Measurements from ENCODE around the gene C12orf57.
"Not testable (repeated sequence)": the region's sequence is repeated elsewhere in the genome, so short reads cannot be mapped to it uniquely, and the experiment has no call there.

The C12orf57 gene, protein sequence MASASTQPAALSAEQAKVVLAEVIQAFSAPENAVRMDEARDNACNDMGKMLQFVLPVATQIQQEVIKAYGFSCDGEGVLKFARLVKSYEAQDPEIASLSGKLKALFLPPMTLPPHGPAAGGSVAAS

DNA sequence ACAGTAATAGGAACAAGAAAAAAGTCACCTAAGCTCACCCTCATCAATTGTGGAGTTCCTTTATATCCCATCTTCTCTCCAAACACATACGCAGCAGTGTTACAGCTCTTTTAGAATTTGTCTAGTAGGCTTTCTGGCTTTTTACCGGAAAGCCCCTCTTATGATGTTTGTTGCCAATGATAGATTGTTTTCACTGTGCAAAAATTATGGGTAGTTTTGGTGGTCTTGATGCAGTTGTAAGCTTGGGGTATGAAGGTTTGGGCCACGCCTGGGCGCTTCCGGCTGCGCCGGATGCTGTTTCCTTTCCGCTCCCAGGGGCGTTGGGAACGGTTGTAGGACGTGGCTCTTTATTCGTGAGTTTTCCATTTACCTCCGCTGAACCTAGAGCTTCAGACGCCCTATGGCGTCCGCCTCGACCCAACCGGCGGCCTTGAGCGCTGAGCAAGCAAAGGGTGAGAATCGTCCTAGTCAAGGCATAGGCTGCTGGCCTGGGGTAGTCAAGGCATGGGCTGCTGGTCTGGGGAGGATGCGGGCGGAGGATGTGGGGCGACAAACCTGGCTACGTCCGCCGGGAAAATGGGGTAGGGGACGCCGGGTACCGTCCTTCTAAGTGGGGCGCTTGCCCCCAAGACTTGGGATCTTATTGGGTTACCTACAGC is at the start of gene C12orf57, which contains the start of gene RNU7-1:
C12orf57 (plus strand) TSS at position 301 of the 659 bp plus-strand sequence; CDS start at position 401, 100 bp downstream.
RNU7-1 (plus strand) TSS at position 95 of the 659 bp plus-strand sequence.
- peak; percentile 94 for DNase-seq

DNA sequence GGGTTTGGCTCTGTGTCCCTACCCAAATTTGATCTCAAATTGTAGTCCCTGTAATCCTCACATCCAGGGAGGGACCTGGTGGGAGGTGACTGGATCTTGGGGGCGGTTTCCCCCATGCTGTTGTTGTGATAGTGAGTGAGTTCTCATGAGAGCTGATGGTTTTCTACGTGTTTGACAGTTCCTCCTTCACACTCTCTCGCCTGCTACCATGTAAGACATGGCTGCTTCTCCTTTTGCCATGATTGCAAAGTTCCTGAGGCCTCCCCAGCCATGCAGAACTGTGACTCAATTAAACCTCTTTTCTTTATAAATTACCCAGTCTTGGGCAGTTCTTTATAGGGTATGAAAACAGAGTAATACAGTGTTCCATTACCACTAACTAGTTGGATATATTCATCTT is 49.5 kb upstream of the C12orf57 start:
- DNase-seq: no peak

DNA sequence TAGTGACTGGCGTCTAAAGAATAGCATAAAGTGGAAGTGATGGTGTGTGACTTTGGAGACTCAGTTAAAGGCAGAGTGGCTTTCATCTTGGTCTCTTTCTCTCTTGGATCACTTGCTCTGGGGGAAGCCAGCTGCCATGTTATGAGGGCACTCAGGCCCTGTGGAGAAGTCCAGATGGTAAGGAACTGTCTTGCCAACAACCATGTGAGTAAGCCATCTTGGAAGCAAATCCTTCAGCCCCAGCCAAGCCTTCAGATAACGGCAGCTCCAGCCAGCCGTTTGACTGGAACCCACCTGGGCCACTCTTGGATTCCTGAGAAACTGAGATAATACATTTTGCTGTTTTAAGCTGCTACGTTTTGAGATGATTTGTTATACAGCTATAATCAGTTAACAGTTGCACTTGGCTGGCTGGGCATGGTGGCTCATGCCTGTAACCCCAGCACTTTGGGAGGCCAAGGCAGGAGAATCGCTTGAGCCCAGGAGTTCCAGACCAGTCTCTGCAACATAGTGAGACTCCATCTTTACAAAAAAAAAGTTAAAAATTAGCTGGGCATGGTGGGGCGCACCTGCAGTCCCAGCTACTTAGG is 46.9 kb upstream of the C12orf57 start:
- no peak for DNase-seq

DNA sequence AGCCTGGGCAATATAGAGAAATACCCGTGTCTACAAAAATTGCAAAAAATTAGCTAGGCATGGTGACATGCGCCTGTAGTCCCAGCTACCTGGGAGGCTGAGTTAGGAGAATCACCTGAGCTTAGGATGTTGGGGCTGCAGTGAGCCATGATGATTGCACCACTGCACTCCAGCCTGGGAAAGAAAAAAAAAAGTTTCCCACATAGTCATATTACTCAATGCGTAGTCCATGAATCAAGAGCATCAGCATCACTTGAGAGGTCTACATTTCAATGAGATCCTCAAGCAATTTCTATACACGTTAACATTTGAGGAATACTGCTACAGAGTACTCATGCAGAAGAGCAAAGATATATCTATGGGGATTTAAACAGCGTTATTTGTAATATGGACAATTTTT is 44.4 kb upstream of the C12orf57 start:
- DNase-seq: no peak

DNA sequence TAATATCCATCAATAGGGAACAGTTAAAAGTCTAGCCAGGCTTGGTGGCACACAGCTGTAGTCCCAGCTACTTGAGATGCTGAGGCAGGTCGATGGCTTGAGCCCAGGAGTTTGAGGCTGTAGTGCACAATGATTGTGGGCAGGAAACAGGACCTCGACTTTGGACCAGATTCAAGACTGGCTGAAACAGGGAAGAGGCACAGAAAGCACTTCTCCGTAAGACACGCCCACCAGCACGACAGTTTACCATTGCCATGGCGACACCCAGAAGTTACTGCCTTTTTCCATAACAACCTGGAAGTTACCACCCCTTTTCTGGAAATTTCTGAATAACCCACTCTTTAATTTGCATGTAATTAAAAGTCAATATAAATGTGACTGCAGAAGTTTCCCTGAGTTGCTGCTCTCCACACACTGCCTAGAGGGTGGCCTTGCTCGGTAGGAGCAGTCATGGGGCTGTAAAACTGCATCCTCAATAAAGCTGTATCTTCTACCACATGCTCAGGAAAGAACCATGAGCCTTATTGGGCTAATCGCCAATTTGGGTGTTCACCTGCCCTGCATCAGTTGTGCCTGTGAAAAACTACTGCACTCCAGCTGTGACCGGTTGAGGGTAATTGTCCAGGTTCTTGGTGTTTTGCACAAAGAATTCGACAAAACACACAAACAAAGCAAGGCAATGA is 43.8 kb upstream of the C12orf57 start:
- no peak for DNase-seq

DNA sequence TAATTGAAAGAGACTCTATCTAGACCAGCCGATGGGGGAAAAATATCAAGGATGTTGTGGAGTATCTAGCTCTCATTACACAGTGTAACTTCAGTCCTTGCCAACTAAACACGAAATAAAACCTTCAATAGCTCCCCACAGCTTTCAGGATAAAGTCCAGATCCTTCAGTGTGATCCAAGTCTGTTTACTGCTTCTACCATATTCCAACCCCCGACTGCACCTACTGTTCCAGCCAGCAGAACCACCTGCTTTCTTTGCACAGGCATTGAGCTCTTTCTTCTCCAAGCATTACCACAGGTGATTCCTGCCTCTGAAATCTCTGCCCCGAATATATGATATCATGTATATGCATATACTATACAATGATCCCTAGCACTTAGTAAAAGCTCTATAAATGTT is 41.4 kb upstream of the C12orf57 start:
- DNase-seq: no peak

DNA sequence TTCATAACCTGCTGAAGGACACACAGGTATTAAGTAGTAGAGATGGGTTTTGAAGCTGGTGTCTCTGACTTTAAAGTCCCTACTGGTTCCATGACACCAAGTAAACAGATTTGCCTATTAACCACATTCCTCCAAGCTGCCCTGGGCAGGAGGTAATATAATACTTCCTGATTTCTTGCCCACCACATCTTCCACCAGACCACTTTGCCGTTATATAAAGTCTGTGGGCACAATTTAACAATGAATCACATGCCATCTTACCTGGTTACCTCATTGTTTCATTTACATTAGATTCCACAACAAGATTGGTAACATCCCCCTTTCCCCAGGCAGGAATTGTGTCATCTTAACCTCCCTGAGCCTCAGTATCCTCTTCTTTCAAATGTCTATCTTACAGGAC is 40.1 kb upstream of the C12orf57 start:
- no peak for DNase-seq

DNA sequence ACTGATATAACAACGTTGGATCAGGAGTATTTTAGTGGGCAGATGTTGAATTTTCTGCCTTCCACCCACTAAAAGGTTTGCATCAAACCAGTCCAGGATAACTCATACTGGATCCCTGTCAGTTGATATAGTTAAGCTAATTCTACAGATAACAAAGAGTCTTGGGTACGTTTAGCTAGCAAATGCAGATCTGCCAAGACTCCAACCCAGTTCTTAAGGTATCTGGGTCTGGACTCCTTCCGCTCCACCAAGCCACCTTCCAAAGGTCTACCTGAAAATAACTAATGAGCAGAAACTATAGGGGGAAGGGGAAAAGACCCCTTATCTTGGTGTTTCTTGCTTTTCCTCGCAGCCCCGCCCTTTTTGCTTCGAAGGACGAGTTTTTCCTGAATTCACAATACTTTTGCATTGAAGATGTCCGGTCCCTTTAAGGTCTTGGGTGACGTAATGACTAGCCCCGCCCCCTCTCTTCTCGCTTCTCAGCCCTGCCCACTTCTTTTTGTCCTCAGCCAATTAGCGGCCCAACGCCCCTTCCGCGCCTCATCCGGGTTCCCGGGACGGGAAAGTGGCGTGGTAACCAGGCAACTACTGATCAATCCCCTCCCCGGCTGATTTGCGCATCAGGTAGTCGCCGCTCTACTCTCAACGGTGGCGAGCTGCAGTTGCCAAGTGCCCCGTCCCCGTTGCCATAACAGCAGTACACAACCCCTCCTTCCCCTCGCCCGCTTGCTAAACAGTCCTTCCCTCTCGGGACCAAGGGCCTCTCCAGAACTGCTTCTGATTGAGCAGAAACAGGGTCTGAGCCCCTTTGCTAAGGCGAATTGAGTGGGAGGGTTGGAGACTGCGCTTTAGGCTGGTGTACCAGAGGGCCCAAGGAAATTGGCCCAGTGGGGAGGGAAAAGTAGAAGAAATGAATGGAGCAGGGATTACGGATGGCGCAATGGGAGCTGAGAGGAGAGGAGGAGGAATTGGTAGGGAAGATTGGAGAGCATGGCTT is 39.2 kb upstream of the C12orf57 start, which contains the start of gene LRRC23:
LRRC23 (plus strand) TSS at position 543 of the 997 bp plus-strand sequence. CDS start 812 bp downstream, outside the sequence.
- DNase-seq: peak; percentile 97

DNA sequence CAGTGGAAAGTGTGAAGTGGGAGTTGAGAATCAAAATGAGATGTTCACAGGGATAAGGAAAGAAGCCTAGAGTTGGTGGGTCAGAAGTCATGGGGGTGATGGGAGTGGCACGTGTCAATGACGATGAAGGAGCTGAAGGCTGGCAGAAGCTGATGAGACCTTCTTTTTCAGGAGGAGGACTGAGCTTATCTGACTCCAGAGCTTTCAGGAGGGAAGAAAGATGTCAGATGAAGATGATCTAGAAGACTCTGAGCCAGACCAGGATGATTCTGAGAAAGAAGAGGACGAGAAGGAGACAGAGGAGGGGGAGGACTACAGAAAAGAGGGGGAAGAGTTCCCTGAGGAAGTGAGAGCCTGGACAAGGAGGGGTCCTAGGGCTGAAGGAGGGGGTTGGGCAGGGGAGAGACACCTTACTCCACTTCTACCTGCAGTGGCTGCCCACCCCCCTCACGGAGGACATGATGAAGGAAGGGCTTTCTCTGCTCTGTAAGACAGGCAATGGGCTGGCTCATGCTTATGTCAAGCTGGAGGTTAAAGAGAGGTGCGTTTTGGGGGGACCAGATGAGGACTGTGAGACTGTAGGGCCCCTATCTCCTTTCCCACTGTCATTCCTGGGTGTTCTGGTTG is 38.3 kb upstream of the C12orf57 start:
- DNase-seq: no peak

DNA sequence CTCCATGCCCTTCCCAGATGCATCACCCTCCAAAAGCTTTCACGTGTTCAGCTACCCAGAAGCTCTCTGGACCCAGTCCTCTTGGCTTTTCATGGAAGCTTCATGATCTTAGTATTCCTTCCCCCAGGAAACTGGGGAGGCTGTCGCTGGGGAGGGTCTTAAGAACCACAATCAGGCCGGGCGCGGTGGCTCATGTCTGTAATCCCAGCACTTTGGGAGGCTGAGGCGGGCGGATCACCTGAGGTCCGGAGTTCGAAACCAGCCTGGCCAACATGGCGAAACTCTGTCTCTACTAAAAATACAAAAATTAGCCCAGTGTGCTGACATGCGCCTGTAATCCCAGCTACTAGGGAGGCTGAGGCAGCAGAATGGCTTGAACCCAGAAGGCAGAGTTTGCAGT is 35.7 kb upstream of the C12orf57 start:
- not testable (repeated sequence) for DNase-seq

DNA sequence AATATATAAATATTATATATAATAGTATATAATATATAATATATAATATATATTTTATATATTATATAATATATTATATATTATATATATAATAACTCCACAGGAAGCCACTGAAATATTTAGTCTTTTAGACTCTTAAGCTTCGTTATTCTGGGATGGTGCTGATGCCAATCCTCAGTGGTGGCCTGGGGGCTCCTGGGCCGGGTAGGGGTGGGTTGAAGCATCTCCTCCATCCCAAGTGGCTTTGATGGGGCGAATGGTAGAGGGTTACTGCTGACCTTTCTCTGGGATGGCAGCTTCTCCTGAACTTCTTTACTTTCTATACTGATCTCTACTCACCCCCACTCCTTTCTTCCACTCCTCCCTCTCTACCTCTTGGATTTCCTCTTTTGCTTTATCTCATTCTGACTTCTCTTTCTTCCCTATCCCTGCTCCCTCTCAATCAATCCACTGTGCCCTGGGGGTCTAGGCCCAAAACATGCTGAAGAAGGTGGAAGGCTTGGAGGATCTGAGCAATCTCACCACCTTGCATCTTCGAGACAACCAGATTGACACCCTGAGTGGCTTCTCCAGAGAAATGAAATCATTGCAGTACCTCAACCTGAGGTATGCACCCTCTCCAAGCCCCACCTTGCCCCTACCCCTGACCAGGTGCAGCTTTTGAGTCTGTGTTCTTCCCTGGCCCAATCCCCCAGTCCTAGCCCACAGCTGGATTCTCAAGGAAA is 34.2 kb upstream of the C12orf57 start:
- DNase-seq: no peak

DNA sequence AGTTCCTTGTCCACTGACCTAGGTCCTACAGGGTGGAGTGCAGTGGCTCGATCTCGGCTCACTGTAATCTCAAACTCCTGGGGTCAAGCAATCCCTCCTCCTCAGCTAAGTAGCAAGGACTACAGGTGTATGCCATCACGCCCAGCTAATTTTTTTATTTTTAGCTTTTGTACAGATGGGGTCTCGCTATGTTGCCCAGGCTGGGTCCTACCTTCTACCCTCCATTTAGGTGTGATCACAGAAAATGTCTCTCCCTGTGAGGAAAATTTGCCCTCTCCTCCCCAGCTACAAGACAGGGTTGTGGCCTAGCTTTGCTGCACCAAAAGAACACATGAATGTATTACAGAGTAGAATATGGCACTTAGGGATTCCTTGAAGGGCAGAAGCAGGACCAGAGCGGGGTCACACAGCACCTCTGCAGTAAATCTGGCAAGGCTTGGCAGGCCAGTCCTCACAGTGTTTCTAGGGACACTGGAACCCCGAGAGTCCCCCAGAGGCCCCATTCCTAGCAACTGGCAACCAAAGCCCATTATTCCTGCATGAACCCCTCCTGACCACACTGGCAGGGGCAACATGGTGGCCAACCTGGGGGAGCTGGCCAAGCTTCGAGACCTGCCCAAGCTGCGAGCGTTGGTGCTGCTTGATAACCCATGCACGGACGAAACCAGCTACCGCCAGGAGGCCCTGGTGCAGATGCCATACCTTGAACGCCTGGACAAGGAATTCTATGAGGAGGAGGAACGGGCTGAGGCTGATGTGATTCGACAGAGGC is 31.5 kb upstream of the C12orf57 start:
- no peak for DNase-seq

DNA sequence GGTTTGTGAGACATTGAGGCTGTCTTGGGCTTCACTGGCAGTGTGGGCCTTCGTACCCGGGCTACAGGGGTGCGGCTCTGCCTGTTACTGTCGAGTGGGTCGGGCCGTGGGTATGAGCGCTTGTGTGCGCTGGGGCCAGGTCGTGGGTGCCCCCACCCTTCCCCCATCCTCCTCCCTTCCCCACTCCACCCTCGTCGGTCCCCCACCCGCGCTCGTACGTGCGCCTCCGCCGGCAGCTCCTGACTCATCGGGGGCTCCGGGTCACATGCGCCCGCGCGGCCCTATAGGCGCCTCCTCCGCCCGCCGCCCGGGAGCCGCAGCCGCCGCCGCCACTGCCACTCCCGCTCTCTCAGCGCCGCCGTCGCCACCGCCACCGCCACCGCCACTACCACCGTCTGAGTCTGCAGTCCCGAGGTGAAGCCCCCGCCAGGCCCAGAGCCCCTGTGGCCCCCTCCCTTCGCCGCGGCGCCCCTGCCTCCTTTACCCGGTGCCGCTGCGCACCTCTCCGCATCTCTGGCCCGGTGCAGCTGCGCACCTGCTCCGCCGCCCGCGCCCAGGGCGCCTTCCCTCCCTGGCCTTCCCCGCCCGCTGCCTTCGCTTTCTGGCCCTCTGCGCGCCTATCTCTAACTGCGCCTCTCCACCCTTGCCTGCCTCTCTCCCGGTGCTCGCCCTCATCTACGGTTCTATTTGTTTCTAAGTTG is 29.4 kb upstream of the C12orf57 start, which contains the start of gene ENO2:
ENO2 (plus strand) TSS at position 335 of the 701 bp plus-strand sequence. CDS start 1,253 bp downstream, outside the sequence.
- peak; percentile 81 for DNase-seq

DNA sequence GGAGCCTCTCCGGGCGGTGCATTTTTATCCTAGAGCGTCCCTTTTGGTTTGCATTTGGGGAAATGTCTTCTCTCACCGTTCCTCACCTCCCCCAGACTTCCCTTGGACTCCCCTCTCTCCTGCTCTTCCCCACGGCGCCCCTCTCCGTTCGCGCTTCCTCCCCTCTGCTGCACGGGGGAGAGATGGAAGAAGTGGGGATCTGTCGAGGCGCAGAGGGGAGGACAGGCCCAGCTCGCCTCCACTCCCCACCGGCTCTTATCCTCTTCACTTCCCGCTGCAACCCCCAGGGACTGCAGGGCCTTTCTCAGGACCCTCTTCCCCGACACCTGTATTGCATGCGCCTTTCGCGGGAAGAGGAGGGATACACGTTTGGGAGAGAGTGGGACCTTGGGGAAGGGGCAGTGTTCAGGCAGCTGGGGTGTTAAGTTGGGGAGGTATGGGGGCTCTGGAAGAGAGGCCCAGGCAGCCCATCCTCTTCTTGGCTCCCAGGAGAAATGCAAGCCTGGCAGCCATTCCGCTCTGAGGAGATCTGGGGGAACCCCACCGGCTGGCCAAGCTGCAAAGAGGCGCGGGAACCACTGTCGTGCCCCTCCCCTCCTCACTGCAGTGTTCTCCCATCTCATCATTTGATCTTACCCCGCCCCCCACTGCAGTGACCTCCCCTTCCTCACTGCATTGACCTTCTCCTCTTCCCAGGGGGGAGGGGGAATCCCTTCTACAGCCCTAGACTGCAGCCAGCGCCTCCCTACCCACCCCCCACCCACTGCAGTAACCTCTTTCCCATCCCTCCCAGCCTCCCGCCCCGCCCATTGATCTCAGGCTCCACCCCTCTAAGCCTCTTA is 28.7 kb upstream of the C12orf57 start:
- DNase-seq: peak; percentile 64

DNA sequence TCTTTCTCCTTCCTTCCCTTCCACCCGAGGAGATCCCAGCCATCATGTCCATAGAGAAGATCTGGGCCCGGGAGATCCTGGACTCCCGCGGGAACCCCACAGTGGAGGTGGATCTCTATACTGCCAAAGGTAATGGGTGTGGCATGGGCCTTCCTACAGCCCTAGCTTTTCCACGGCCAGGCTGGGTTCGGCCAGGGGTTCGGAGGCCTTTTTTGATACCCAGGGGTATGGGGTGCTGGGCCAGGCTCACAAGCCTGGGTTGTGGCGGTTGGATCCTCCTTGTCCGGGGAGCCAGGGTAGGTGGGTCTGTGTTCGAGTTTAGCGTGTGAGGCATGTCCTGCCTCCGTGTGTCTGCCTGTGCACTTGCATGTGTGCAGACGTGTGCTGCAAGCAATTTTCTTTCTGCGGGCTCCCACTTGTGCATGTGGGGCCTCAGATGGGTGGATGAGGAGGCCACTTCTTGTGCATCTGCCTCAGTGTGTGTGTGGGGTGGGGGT is 28.0 kb upstream of the C12orf57 start:
- DNase-seq: no peak

DNA sequence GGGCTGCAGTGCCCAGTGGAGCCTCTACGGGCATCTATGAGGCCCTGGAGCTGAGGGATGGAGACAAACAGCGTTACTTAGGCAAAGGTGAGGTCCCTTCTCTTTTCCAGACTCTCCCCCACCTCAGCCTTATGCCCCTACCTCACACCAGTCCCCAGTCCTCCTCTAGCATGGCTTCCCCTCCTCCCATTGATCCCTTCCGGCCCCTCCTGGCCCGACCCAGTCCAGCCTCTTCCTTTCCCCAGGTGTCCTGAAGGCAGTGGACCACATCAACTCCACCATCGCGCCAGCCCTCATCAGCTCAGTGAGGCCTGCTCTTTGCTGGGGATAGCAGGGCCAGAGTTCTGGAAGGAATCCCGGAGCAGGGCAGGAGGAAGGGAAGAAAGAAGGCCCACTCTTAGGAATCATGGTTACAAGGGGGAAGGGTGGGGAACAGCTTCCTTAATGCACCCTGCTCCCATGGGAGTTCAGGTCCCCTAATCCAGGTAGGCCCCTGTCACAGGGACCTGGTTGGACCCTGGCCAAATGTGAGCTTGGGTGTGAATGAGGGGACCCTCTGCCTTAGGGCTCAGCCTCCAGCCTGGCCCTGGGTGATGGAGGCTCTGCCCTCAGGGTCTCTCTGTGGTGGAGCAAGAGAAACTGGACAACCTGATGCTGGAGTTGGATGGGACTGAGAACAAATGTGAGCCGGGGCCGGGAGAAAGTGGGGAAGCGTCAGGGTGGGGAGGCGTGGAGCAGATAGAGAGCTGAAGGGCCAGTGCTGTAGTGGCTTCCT is 27.2 kb upstream of the C12orf57 start:
- no peak for DNase-seq

DNA sequence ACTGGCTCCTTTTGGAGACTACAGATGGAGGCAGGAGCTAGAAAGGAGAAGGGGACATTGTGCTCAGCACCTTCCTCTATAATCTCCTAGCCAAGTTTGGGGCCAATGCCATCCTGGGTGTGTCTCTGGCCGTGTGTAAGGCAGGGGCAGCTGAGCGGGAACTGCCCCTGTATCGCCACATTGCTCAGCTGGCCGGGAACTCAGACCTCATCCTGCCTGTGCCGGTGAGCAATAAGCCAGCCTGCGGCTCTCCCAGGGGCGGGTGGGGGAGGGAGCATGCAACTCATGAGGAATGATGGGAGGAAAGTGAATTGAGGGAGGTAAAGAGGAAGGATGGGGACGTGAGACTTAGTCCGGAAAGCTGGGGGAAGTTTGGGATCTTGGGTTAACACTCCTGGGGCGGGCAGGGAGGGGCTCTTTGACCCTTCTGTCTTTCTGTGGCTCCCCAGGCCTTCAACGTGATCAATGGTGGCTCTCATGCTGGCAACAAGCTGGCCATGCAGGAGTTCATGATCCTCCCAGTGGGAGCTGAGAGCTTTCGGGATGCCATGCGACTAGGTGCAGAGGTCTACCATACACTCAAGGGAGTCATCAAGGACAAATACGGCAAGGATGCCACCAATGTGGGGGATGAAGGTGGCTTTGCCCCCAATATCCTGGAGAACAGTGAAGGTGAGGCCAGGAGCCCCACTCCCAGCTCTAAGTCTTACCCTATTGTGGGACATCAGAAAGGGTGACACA is 26.2 kb upstream of the C12orf57 start:
- DNase-seq: peak; percentile 71

Measured in EL (cell line).